ENCODE data around the gene GP1BB. TPM values are rescaled to one million over a fixed set of nuclear protein-coding genes. Genes with fewer than 3 reads are reported as not detected.

GP1BB gene
- total RNA-seq, 1 experiment from 2014 or later: 6.2 TPM

- no peak for DNase-seq (ENCODE audit: low read depth)
Measured at GRCh38 chr22:19727310-19728150, 4.2 kb downstream of the GP1BB start.

GRCh38 chr22:19728271-19728670, 4.9 kb downstream of the GP1BB start:
- no peak for DNase-seq (ENCODE audit: low read depth)

DNA sequence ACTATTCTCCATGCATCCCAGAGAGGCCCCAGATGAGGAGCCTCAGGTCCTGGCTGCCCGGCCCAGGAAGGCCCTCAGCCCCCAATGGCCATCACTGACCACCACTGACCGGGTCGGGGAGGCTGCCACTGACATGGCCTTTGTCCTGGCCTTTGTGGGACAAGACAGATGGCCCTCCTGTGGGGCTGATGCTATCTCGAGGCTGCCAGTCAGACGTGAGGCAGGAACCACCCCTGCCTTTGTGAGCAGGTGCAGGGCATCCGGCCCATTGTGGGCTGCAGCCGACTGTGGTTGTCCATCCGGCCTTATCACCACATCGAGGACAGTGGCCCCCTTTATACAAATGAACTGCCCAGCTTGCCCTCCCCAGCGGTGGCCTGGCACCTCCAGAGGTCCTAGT, 5.5 kb downstream of the GP1BB start:
- DNase-seq (ENCODE audit: low read depth): no peak

- no peak for DNase-seq (ENCODE audit: low read depth)
Measured at GRCh38 chr22:19729507-19729906, 6.2 kb downstream of the GP1BB start.

DNA sequence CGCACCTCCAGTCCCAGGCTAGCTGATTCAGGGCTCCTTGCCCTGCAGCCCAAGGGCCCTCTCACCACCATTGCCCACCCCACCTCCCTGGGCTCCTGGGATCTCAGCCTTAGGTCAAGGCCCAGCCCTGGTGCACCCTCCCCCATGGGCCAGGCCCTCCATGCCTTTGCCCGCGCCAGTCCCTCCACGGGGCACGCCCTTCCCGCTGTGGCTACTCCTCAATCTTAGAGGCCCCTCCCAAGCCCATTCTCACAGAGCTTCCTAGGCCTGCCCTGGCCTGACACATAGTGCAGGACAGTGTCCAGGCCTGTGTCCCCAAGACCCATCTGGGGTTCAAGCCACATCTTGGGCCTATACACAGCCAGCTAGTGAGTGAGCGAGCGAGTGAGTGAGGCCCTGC, 6.9 kb downstream of the GP1BB start:
- no peak for DNase-seq (ENCODE audit: low read depth)

- peak; percentile 79 for DNase-seq (ENCODE audit: low read depth)
Measured at GRCh38 chr22:19730655-19731360, 7.5 kb downstream of the GP1BB start.

GRCh38 chr22:19731361-19732135, 8.2 kb downstream of the GP1BB start:
- no peak for DNase-seq (ENCODE audit: low read depth)

DNA sequence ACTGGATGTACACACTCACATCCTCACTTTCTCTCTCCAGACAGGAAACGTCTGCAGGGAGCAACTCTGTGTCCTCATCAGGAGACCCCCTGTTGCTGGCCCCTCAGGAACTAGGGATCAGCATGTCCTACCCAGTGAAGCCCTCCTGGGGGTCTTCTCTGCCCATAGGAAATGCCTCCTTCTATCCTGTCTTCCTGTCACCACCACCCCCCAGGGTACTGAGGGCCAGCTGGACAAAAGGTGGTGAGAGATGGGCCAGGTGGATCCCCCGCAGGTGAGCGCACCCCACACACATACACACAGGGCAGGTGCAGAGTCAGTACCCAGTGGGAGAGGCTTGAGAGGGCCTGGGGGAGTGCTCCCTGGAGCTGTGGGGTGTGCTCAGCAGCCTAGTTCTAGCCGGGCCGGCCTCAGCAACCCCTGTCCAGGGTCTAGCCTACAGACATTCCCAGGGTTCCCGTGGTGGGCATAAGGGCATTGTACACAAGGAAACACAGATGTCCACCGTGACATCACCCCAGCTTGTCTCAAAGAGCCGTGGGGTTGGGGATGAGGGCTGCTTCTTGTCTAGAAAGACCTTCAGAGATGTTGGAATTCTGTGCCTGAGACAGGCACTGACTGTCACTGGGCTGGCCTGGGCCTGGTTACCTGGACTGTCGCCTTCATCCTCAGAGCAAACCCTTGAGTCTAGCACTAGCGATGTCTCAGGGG, 9.2 kb downstream of the GP1BB start:
- DNase-seq (ENCODE audit: low read depth): no peak

DNA sequence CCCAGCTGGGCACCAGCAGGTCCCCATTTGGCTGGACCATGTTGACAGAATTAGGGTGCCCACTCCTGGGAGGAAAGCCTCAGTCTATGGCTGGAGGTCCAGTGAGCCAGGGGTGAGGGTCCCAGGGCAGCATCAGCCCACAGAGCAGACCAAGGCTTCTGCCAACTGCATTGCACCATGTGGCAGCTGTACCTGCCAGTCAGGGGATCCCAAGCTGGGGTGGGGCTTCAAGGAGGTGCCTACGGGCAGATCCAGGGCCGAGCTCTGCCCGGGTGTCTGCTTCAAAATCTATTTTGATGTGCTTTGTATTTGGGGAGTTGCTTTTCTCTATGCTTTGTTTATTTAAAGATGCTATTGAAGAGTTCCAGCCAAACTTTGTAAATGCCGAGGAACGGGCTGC, 10.4 kb downstream of the GP1BB start:
- DNase-seq (ENCODE audit: low read depth): no peak

DNA sequence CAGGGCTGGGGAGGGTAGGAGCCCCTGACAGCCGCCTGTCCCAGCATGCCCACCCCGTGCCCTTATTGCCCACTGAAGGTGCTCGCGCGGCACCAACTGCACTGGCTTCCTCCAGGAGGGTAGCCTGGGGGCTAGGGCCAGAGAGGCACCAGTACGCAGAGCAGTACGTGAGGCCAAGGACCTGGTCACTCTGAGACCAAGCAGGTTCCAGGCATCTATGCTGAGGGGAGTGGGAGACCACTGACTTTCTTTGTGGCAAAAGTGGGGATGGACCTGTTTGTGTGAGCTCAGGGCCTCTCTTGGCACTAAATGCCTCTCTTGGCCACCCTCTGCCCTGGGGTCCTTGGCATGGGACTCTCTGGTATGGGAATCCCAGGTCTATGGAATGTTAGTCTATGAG, 10.8 kb downstream of the GP1BB start:
- no peak for DNase-seq (ENCODE audit: low read depth)

DNA sequence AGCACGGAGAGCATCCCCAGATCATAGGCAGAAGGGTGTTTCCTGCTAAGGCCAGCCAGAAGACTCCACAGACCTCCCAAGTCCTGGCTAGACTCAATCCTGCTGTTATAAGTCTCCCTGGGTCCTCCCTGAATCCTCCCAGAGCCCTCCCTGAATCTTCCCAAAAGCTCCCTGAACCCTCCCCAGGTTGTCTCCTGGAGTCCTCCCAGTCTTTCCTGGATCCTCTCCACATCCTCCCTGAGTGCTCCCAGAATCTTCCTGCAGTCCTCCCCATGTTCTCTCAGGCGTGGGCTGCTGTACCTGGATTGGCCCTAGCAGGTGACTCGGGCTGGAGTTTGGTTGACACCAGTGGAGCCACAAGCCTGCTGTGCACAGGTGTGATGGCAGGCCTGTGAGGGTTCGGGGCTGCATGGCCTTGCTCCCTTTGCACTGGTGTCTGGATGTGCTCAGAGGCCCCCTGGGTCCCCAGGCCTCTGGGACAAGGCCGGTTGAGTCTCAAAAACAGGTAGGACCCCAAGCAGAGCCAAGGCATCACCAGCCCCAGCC, 11.6 kb downstream of the GP1BB start:
- no peak for DNase-seq (ENCODE audit: low read depth)

- DNase-seq (ENCODE audit: low read depth): no peak
Measured at GRCh38 chr22:19735665-19736510, 12.5 kb downstream of the GP1BB start.

DNA sequence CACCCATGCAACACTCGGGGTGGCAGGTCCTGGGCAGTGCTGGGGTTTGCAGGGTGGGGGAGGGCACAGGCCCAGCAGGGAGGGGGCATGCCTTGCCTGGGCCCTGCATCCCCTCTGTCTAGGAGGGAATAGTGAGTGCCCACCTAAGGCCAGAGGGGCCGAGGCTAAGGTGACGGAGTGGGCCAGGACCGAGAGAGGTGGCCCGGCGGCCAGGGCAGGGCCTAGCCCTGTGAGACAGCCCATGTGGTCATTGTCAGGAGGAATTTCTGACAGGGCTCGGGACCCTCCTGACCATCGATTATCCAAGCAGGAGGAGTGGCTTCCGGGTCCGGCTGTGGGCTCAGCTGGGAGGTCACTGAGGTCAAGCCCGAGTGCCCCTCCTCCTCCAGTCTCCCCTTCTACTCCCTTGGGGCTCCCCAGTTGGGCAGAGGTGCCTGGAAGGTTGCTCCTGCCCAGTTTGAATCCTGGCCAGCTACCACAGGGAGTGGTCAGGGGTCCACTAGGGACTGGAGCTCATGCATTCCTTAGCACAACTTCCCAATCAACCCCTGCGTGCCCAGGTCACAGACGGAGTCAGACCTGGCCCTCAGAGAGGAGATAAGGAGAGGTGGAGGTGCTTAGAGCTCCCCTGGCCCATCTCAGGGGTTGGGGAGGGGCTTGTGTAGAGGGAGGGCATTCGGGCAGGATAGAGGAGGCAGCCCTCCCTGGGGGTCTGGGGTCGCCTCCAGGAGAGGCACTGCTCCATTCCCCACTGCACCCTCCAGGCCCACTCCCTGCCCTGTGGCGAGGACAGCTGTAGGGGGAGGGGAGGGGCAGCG, 14.7 kb downstream of the GP1BB start:
- no peak for DNase-seq (ENCODE audit: low read depth)

DNA sequence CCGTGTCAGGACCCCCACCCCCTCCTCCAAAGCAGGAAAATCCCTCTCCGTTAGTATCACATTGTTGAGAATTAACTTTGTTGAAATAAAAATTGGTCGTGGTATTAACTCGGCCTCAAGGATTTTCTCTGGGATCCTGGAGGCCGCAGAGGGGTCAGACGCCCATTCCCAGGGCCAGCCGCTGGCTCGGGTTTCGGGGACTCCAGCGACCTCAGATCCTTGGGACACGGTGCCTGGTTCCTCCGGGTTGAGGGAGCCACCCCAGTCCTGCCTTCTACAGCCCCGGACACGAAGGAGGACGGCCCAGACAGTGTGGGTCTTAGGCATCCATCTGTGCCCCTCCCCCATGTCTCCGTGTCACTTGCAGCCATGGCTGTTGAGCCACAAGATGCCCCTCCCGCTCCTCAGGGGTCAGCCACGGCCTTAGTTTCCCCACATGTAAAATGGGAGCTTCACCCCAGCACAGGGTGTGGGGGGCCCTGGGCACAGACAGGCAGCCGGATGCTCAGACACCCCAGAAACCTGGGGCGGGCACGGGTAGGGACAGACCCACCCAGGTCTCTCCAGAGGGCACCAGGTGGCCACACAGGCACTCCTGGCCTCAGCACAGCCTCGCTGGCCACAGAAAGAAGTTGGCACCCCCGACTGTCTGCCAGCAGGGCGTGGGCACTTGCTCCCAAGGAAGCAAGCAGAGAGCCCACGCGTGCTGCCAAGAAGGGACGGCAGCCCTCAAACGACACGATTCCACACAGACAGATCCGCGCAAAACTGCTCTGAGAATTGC, 15.5 kb downstream of the GP1BB start:
- no peak for DNase-seq (ENCODE audit: low read depth)

- no peak for DNase-seq (ENCODE audit: low read depth)
Measured at GRCh38 chr22:19739448-19739895, 16.1 kb downstream of the GP1BB start.

DNA sequence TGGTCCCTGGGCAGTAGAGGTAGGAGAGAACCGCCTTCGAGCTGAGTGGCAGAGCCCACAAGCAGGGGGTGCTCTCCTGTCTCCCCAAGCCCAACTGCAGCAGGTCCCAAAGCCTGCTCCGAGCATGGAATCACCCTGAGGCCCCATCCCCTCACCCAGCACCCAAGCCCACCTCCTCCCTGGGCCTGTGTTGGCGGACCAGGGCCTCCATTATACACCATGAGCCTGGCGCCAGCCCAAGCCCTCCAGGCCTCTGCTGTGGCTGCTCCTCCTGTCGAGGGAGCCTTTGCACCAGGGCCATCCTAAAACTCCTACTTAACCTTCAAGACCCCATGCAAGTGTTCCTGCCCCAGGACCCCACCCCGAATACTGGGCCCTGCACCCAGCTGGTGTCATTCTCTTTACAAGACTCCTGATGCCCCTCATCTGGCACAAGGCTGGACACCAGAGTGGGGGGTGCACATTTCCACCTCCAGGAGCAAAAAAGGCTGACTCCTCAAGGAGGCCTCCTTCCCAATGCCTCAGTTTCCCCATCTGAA, 16.6 kb downstream of the GP1BB start:
- no peak for DNase-seq (ENCODE audit: low read depth)

DNA sequence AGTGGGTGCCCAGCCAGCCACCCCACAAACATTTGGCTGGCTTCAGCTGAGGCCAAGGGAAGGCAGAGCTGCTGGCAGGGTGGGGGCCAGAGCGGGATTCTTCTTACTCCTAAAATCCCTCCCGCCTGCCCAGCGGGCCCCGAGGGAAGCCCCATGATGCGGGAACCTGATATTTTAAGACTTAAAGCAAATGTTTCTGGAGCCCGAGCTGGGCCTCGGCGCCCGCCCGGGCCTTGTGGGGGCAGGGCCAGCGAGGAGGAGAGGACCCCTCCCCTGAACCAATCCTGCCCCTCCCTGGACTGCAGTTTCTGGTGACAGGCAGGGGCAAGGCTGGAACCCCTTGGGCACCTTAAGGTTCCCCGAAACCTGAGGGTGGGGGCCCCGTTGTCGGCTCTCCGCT, 17.2 kb downstream of the GP1BB start:
- DNase-seq (ENCODE audit: low read depth): no peak

DNA sequence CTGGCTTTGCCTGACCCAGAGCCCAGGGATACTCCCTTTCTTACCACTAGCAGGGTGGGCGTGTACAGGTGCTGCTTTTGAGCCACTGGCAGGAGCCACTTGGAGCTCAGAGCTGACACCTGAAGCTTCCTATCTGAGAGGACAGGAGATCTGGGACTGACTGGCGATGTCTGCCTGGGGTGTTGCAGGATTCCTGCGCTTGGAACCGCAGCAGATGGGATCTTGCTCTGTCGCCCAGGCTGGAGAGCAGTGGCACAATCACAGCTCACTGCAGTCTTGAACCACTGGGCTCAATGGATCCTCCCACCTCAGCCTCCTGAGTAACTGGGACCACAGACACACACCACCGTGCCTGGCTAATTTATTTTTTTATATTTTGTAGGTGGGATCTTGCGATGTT, 17.7 kb downstream of the GP1BB start:
- no peak for DNase-seq (ENCODE audit: low read depth)

Measured in Daoy (cell line).